Vagina (tissue), 2 donors: ENCODE results near the gene HMGXB4. TPM values are rescaled to one million over a fixed set of nuclear protein-coding genes. Genes with fewer than 3 reads are reported as not detected.

Source experiments
- DNase-seq, 2 donors: peaks; one replicate each; pipeline ENCODE4 v3.0.0-alpha.2; 2017; ENCODE audit errors: extremely low spot score in 2 of 2
- H3K27ac ChIP-seq: fragments of 200-600 bp; sonication (generic); one replicate; pipeline ENCODE4 v1.5.1; 2019
- H3K27me3 ChIP-seq: fragments of 200-600 bp; sonication (generic); one replicate; pipeline ENCODE4 v1.5.1; 2019
- H3K36me3 ChIP-seq, 2 donors: fragments of 200-600 bp; sonication (generic); one replicate each; pipeline ENCODE4 v1.5.1; 2017 to 2019
- H3K4me1 ChIP-seq: fragments of 200-600 bp; sonication (generic); one replicate; pipeline ENCODE4 v1.5.1; 2019
- H3K4me3 ChIP-seq, 2 donors: fragments of 200-600 bp; sonication (generic); 1 replicate in 1 of 2; 2 replicates in 1 of 2; pipeline ENCODE4 v1.5.1; 2016 to 2019
- H3K9me3 ChIP-seq: fragments of 200-600 bp; sonication (generic); one replicate; pipeline ENCODE4 v1.5.1; 2019
- CTCF ChIP-seq, 3 experiments: fragments of 450-650 bp in 2 of 3; fragments of 200-600 bp in 1 of 3; sonication (generic) in 1 of 3; IDR thresholded peaks; one replicate each; pipeline ENCODE4 v1.5.1; 2017 to 2019; ENCODE audit warnings: antibody characterized with exemption in 3 of 3, mild to moderate bottlenecking in 2 of 3, moderate library complexity in 2 of 3
- POLR2A ChIP-seq, 2 donors: fragments of 450-650 bp; IDR thresholded peaks; one replicate each; pipeline ENCODE4 v1.6.1; 2017; ENCODE audit warnings: antibody characterized with exemption in 2 of 2, mild to moderate bottlenecking in 2 of 2, moderate library complexity in 2 of 2
- POLR2AphosphoS5 ChIP-seq, 2 donors: sonication (generic); formaldehyde crosslinking; IDR thresholded peaks; one replicate each; pipeline ENCODE4 v1.9.0; 2017; ENCODE audit warnings: antibody characterized with exemption in 2 of 2, mild to moderate bottlenecking in 2 of 2, low read depth in 1 of 2; ENCODE audit not compliant: insufficient read depth in 1 of 2
- intact Hi-C: fragments of 100-400 bp; cut with DNase I; formaldehyde crosslinking; loops from one replicate; pipeline ENCODE4 v1.15.1; 2023
- total RNA-seq: library from RNA; depleted of rRNA; stranded (reverse); fragments of >200 nt; gene quantifications from one replicate; pipeline ENCODE4 v1.2.3, GENCODE V29; 2016

HMGXB4 gene
- total RNA-seq, 1 donor from 2014 or later: 12.8 TPM

- TF ChIP-seq CTCF (IDR thresholded peaks at IDR 0.05) (no peak), POLR2AphosphoS5 (IDR thresholded peaks at IDR 0.05; ENCODE audit: insufficient read depth in 1 of 2, low read depth in 1 of 2) (no peak), POLR2A (IDR thresholded peaks at IDR 0.05) (no peak)
- no peaks in the 10 kb centered on the region for H3K27me3 ChIP-seq
- H3K4me3 ChIP-seq: no peak overlapping the region
- H3K27ac ChIP-seq: no peak overlapping the region
- H3K4me1 ChIP-seq: no peaks in the 10 kb centered on the region
- no peak for DNase-seq
- peaks cover 0 to 99% of the 10 kb centered on the region in 2 donors for H3K36me3 ChIP-seq
- intact Hi-C loops: no loop called here
- H3K9me3 ChIP-seq: no peaks in the 10 kb centered on the region
These were observed 78.9 kb downstream of the HMGXB4 start for GRCh38 chr22:35335936-35336781.

- Histone ChIP-seq H3K4me1 (no peaks in the 10 kb centered on the region), H3K9me3 (no peaks in the 10 kb centered on the region), H3K4me3 (no peak overlapping the region), H3K36me3 (peaks cover 0 to 97% of the 10 kb centered on the region in 2 donors), H3K27ac (no peak overlapping the region), H3K27me3 (no peaks in the 10 kb centered on the region)
- intact Hi-C loops: no loop called here
- TF ChIP-seq POLR2AphosphoS5 (IDR thresholded peaks at IDR 0.05; ENCODE audit: insufficient read depth in 1 of 2, low read depth in 1 of 2) (no peak), POLR2A (IDR thresholded peaks at IDR 0.05) (no peak), CTCF (IDR thresholded peaks at IDR 0.05) (no peak)
- DNase-seq: no peak
These were observed 80.6 kb downstream of the HMGXB4 start for GRCh38 chr22:35337932-35338331.

- H3K27ac ChIP-seq: no peak overlapping the region
- DNase-seq: no peak
- no peak for TF ChIP-seq POLR2AphosphoS5 (IDR thresholded peaks at IDR 0.05; ENCODE audit: insufficient read depth in 1 of 2, low read depth in 1 of 2)
- TF ChIP-seq POLR2A (IDR thresholded peaks at IDR 0.05): no peak
- no peak for TF ChIP-seq CTCF (IDR thresholded peaks at IDR 0.05)
- no peaks in the 10 kb centered on the region for H3K4me1 ChIP-seq
- H3K36me3 ChIP-seq: peaks cover 0 to 86% of the 10 kb centered on the region in 2 donors
- H3K27me3 ChIP-seq: no peaks in the 10 kb centered on the region
- H3K4me3 ChIP-seq: no peak overlapping the region
- intact Hi-C loops: no loop called here
- no peaks in the 10 kb centered on the region for H3K9me3 ChIP-seq
These were observed 84.0 kb downstream of the HMGXB4 start for GRCh38 chr22:35341090-35341874.

DNA sequence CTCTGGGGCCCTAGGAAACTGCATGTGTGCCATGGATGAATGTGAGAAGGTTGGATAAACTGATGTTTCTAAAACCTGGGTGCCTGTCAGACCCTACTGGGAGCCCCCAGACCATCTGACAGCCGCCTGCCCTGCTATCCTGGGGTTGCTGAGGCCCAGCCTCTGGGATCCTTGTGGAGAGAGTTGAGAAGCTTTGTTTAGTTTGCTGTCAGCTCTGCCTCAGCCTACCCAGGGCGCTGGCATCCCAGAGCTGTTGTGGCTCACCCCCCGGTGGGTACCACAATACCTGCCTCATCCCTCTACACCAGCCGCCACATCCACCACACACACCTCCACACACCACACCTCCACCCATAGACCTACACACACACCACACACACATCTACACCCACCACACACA lies 85.1 kb downstream of the HMGXB4 start:
- H3K36me3 ChIP-seq: peaks cover 0 to 85% of the 10 kb centered on the region in 2 donors
- DNase-seq: no peak
- intact Hi-C loops: no loop called here

More for the DNA sequence above, 85.1 kb downstream of the HMGXB4 start:
- Histone ChIP-seq H3K4me3 (no peak overlapping the region), H3K4me1 (no peaks in the 10 kb centered on the region), H3K27me3 (no peaks in the 10 kb centered on the region), H3K27ac (no peak overlapping the region), H3K9me3 (no peaks in the 10 kb centered on the region)
- TF ChIP-seq CTCF (IDR thresholded peaks at IDR 0.05) (no peak), POLR2A (IDR thresholded peaks at IDR 0.05) (no peak), POLR2AphosphoS5 (IDR thresholded peaks at IDR 0.05; ENCODE audit: insufficient read depth in 1 of 2, low read depth in 1 of 2) (no peak)
